Pancreas (tissue), 10 donors: Measurements from ENCODE around the gene G6PC2. TPM values are rescaled to one million over a fixed set of nuclear protein-coding genes. Genes with fewer than 3 reads are reported as not detected.
"Not testable (repeated sequence)": the region's sequence is repeated elsewhere in the genome, so short reads cannot be mapped to it uniquely, and the experiment has no call there.

Experiments used
- ATAC-seq, 4 donors: fragments of 200-7000 bp; cut with Tn5 transposase; one replicate each; pipeline versions ENCODE4 v1.8.0 to v1.9.1; 2020; ENCODE audit warnings: mild to moderate bottlenecking in 4 of 4, moderate library complexity in 4 of 4
- DNase-seq, 6 donors: peaks; one replicate each; pipeline ENCODE4 v3.0.0-alpha.2; 2020
- FAIRE-seq: peaks from 2 replicates; lab custom pipeline; 2012; peaks lifted over from hg19 to GRCh38; lab: Jason Lieb, UNC
- H3K27ac ChIP-seq, 4 donors: fragments of 200-600 bp; sonication (generic); 1 replicate in 3 of 4; 2 replicates in 1 of 4; pipeline versions ENCODE4 v1.5.0 to v1.8.0; 2020
- H3K27me3 ChIP-seq, 4 donors: fragments of 200-600 bp; one replicate each; pipeline ENCODE4 v1.8.0; 2021
- H3K36me3 ChIP-seq, 3 donors: fragments of 200-600 bp; sonication (generic) in 1 of 3; one replicate each; pipeline versions ENCODE4 v1.5.0 to v1.8.0; 2020 to 2021
- H3K4me1 ChIP-seq, 3 donors: fragments of 200-600 bp; one replicate each; pipeline ENCODE4 v1.8.0; 2021
- H3K4me3 ChIP-seq, 4 donors: fragments of 200-600 bp; sonication (generic) in 2 of 4; one replicate each; pipeline versions ENCODE4 v1.5.0 to v1.8.0; 2020 to 2021
- H3K9me3 ChIP-seq, 4 donors: fragments of 200-600 bp; one replicate each; pipeline ENCODE4 v1.8.0; 2021
- WGBS, 2 donors: extraction: QIAGEN DNeasy Blood & Tissue Kit; methylation state at CpG; one replicate each; pipeline ENCODE4 v1.1.7; 2013; 5-methylcytosine and 5-hydroxymethylcytosine counted together
- intact Hi-C, 3 donors: fragments of 100-400 bp; cut with DNase I; formaldehyde crosslinking; loops; one replicate each; pipeline versions ENCODE4 v1.11.1 to v1.14.2; 2022
- polyA plus RNA-seq, 2 donors: library from polyadenylated mRNA; stranded (reverse); fragments of 200-250 nt; gene quantifications; one replicate each; pipeline ENCODE4 v1.2.3, GENCODE V29; 2013
- total RNA-seq, 6 donors: library from RNA; stranded (reverse); fragmentation: NEBNext Ultra II Directional in 4 of 6; extraction: Animal tissue kit (Norgen Biotek cat#: 25700) in 4 of 6; gene quantifications; one replicate each; pipeline versions ENCODE4 v1.2.1 to v1.2.4, GENCODE V29; 2021 to 2023
- TF ChIP-seq, protein P1 (sequence below), 4 donors: fragments of 200-600 bp; sonication (generic) in 3 of 4; IDR thresholded peaks; one replicate each; pipeline versions ENCODE4 v1.5.0 to v1.8.0; 2021; ENCODE audit warnings: antibody characterized with exemption in 4 of 4
- donor health status: healthy with polysubstance abuse.
- donor health status: DM: no; HTN: no; CAD: no; lungs with moderate emphysema.
- donor health status: DM: no; HTN: no; CAD: no.
- donor health status: control.
- donor health status: control.
- donor health status: Bipolar disorder and iron deficiency.
- donor health status: DM: yes; HTN: yes; CAD: no.
- donor health status: DM: no; HTN: no; CAD: no.
- donor health status: DM: no; HTN: no; CAD: no.
- donor health status: DM: yes; HTN: yes; CAD: no.

Gene G6PC2
- total and polyA plus RNA-seq, 8 donors: 2.2 to 262 (median 18.7) TPM

DNA sequence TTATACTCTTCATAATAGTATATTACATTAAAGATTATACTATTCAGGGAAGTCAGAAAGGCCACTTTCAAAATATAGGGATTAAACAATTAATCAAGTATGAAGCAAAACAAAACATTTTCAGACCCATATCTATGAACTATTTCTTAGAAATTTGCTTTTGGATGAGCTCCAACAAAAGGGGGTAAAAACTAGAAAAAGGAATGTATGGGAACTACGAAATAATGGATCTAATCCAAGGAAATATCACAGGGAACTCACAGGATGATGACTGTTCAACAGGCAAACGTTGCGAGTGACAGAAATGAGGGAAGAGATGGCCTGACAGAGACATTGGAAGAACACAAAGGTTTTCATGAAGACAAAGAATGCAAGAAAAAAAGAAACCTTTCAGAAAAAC, 27.9 kb downstream of the G6PC2 start:
- DNase-seq (no peak), FAIRE-seq (no peak), ATAC-seq (no peak)
- Histone ChIP-seq H3K4me1 (no peaks in the 10 kb centered on the region), H3K9me3 (no peaks in the 10 kb centered on the region), H3K27me3 (no peaks in the 10 kb centered on the region), H3K4me3 (no peak overlapping the region), H3K36me3 (no peaks in the 10 kb centered on the region), H3K27ac (no peak overlapping the region)
- TF ChIP-seq, protein P1, sequence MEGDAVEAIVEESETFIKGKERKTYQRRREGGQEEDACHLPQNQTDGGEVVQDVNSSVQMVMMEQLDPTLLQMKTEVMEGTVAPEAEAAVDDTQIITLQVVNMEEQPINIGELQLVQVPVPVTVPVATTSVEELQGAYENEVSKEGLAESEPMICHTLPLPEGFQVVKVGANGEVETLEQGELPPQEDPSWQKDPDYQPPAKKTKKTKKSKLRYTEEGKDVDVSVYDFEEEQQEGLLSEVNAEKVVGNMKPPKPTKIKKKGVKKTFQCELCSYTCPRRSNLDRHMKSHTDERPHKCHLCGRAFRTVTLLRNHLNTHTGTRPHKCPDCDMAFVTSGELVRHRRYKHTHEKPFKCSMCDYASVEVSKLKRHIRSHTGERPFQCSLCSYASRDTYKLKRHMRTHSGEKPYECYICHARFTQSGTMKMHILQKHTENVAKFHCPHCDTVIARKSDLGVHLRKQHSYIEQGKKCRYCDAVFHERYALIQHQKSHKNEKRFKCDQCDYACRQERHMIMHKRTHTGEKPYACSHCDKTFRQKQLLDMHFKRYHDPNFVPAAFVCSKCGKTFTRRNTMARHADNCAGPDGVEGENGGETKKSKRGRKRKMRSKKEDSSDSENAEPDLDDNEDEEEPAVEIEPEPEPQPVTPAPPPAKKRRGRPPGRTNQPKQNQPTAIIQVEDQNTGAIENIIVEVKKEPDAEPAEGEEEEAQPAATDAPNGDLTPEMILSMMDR (IDR thresholded peaks at IDR 0.05): no peak
- 65 to 67% methylated on average over 3 of the region's 3 CpGs for WGBS, 2 donors
- intact Hi-C loops: loop anchor here in 1 of 3 donors (10.0 kb wide), 1 partner anchor 154 kb away; no protein-coding TSS in a partner anchor

DNA sequence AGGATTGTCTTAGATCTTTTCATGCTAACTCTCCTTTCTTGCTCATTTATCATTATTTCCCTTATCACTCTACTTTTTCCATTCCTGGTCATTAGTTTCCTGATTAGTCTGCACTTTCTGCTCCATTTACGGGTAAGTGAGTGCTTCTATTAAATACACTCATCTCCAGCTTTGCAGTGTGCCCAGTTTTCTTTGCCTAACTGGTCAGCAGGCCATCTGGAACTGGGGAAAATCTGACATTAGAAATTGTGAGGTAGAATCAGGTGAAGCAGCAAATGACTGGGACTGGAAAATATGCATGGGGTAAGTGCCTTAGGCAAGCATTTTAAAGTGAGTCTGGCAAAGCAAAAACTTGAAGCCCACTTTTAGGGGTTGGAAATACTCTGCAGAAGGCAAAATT, 29.2 kb downstream of the G6PC2 start:
- WGBS, 2 donors: 46 to 61% methylated on average over 1 of the region's 1 CpG
- DNase-seq (no peak), FAIRE-seq (no peak), ATAC-seq (peak in 2 of 4 donors; percentile 74 to 85)
- H3K4me1 ChIP-seq: no peaks in the 10 kb centered on the region
- H3K27ac ChIP-seq: no peak overlapping the region
- no peaks in the 10 kb centered on the region for H3K36me3 ChIP-seq
- H3K27me3 ChIP-seq: no peaks in the 10 kb centered on the region
- H3K9me3 ChIP-seq: no peaks in the 10 kb centered on the region
- TF ChIP-seq, protein P1 (IDR thresholded peaks at IDR 0.05): no peak
- intact Hi-C loops: no loop called here
- no peak overlapping the region for H3K4me3 ChIP-seq

DNA sequence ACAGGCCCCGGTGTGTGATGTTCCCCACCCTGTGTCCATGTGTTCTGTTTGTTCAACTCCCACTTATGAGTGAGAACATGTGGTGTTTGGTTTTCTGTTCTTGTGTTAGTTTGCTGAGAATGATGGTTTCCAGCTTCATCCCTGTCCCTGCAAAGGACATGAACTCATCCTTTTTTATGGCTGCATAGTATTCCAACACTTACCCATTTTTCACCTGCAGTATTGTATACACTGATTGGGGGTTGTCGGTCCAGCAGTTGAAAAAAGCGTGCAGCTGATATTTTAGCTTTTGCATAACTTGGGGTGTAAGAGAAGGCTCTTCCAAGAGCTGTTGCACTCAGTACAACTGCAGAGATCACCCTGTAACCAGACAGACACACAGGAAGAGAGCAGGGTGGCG, 31.1 kb downstream of the G6PC2 start:
- H3K36me3 ChIP-seq, H3K27me3 ChIP-seq, H3K9me3 ChIP-seq, H3K4me1 ChIP-seq, H3K27ac ChIP-seq, FAIRE-seq, ATAC-seq, intact Hi-C loops, DNase-seq, H3K4me3 ChIP-seq: not testable (repeated sequence)
- WGBS, 2 donors: 87 to 92% methylated on average over 4 of the region's 4 CpGs

DNA sequence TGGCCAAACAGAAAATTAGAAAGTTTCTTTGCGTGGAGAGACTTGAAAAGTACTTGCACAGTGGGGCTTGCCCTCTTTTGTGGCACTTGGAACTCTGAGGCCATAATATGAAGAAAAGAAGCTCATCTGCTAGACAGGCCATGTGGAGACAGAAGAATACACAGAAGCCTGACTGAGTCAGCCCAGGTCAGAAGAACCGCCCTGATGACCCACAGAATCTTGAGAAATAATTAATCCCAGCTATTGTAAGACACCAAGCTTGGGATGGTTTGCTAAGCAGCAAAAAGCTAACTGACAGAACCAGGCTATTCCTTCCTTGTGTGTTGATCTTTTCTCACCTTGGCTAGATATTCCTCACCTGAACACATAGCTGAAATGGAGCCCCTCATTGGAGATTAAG, 33.7 kb downstream of the G6PC2 start:
- 63 to 73% methylated on average over 2 of the region's 2 CpGs for WGBS, 2 donors
- H3K36me3 ChIP-seq: no peaks in the 10 kb centered on the region
- no peaks in the 10 kb centered on the region for H3K9me3 ChIP-seq
- intact Hi-C loops: no loop called here
- DNase-seq (no peak), ATAC-seq (no peak), FAIRE-seq (no peak)
- H3K4me1 ChIP-seq: no peaks in the 10 kb centered on the region
- no peak overlapping the region for H3K27ac ChIP-seq
- H3K4me3 ChIP-seq: no peak overlapping the region
- H3K27me3 ChIP-seq: no peaks in the 10 kb centered on the region
- TF ChIP-seq, protein P1 (IDR thresholded peaks at IDR 0.05): no peak

DNA sequence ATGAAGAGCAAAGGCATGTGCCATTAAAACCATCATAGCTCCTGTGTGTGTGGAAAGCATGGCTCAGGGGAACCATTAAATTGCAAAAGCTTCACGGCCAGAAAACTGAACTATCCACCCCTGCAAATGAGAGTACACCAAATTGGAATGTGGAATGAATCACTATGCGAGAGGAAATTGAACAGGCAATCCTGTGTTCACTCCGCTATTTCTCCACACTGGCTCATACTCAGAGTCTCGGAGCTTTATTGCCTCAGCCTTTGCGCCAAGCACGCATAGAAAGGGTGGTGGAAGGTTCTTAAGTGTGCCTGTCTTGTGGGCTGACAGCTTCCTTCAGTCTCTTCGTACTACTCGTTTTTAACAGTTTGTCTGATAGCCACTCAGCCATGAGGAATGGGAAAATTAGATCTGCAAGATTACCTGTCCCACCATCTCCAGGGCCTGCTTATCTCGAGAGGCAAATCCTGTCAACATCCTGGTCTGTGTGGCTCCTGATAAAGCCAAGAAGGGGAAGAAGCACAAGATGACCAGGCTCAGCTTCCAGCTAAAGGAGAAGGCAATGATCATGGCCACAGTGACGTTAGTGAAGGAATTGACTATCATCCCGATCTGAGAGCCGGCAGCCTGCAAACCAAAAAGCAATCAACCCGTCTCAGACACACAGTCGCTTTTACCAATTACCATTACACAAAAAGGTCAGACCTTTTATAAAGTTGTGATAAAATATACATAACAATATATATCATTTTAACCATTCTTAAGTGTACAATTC, 34.9 kb downstream of the G6PC2 start:
- 74 to 79% methylated on average over 14 of the region's 14 CpGs for WGBS, 2 donors
- Histone ChIP-seq H3K4me3 (no peak overlapping the region), H3K9me3 (no peaks in the 10 kb centered on the region), H3K36me3 (no peaks in the 10 kb centered on the region), H3K27me3 (no peaks in the 10 kb centered on the region), H3K4me1 (no peaks in the 10 kb centered on the region), H3K27ac (no peak overlapping the region)
- intact Hi-C loops: no loop called here
- DNase-seq (no peak), FAIRE-seq (no peak), ATAC-seq (no peak)
- TF ChIP-seq, protein P1 (IDR thresholded peaks at IDR 0.05): no peak
